B cell (primary cell): ENCODE measurements around the gene SSBP3.

Experiments used
- CTCF ChIP-seq: fragments of 200-600 bp; IDR thresholded peaks from one replicate; pipeline ENCODE4 v1.8.0; 2022; ENCODE audit warnings: antibody characterized with exemption, mild to moderate bottlenecking
- EZH2 ChIP-seq: IDR thresholded peaks from 2 replicates; pipeline ENCODE4 v1.6.1; 2012; ENCODE audit warnings: borderline replicate concordance, low read depth, mild to moderate bottlenecking, moderate library complexity, low read length; ENCODE audit not compliant: insufficient read depth, poor library complexity, severe bottlenecking

GRCh38 chr1:54370287-54370989 is 35.8 kb downstream of the SSBP3 start:
- TF ChIP-seq CTCF (no peak), EZH2 (no peak)
